Activated CD8-positive, alpha-beta memory T cell treated with anti-CD3 and anti-CD28 coated beads, Interleukin-2, amount 50 U/mL, for 4 hours (primary cell): ENCODE data around the gene FCER2.

ENCODE experiments used
- DNase-seq: peaks from one replicate; pipeline ENCODE4 v3.0.0-alpha.2; 2020

FCER2 gene

DNA sequence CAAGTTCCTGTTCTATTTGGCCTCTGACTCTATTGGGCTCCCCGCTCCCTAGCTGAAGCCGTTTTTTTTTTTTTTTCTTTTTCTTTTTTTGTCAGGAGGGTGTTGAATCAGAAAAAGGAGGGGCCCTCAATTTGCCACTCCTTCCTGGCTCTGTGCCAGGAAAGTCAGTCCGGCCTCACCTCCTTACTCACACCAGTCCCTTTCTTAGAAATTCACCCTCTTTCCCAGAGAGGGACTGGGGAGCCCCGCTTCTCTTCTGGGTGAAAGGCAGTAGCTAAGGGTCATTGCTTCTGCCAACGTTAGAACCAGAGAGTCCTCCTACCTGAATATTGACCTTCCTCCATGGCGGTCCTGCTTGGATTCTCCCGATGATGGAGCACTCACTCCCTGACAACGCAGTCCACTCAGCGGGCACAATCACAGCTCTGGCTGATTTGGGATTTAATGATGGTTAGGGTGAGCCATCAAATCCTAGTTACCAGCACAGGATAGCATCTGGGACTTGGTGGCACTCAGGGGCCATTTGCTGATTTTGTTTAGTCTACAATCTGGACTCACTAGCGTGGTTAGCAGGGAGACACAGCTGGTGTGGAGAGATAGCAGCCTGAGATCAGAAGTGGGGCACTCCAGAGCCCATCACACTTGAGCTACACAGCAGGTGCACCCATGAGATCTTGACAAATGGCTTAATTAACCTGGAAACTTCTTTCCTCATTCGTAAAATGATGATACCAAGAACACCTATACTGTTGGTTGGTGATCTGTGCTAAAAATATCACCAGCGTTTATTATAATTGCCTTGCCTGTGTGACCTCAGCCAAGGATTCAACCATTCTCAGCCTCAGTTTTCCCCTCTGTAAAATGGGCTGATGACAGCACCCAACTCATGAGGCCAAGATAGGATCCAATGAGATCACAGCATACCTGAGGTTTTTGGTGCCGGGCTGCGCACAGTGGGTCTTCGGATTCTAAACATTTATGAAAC is 2.2 kb downstream of the FCER2 start:
- no peak for DNase-seq

GRCh38 chr19:7699003-7699402 is 2.9 kb downstream of the FCER2 start:
- DNase-seq: no peak

- no peak for DNase-seq
These were observed 3.3 kb downstream of the FCER2 start for GRCh38 chr19:7698583-7698982.

GRCh38 chr19:7697721-7698287 is 4.1 kb downstream of the FCER2 start:
- no peak for DNase-seq

GRCh38 chr19:7694499-7694898 is 7.4 kb downstream of the FCER2 start:
- DNase-seq: no peak

- DNase-seq: no peak
These were observed 9.4 kb downstream of the FCER2 start for GRCh38 chr19:7692417-7693088.

DNA sequence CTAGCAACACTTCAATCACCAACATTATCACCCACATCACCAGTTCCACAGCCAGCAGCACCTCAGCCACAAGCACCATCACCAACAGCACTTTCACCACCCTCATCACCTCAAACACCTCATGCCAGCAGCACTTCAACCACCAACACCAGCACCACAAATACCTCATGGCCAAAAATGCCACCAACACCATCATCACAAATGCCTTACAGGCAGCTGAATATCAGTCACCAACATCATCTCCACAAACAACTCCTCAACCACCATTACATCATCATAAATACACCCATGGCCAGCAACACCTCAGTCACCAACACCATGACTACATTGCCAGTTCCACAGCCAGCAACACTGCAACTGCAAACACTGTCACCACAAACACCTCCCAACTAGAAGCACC is 10.4 kb downstream of the FCER2 start:
- DNase-seq: no peak

DNA sequence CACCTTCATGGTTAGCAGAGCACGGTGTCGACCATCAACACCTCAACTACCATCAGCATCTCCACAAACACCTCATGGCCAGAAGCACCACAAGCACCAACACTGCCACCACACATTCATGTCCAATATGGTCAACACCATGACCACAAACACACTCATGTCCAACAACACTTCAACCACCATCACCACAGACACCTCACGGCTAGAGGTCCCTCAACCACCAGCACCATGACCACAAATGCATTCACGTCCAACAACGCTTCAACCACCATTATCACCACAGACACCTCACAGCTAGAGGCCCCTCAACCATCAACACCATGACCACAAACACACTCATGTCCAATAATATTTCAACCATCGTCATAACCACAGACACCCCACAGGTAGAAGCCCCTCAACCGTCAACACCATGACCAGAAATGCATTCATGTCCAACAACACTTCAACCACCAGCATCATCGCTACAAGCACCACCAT is 11.1 kb downstream of the FCER2 start:
- no peak for DNase-seq

GRCh38 chr19:7689165-7689564 is 12.8 kb downstream of the FCER2 start:
- DNase-seq: no peak

DNA sequence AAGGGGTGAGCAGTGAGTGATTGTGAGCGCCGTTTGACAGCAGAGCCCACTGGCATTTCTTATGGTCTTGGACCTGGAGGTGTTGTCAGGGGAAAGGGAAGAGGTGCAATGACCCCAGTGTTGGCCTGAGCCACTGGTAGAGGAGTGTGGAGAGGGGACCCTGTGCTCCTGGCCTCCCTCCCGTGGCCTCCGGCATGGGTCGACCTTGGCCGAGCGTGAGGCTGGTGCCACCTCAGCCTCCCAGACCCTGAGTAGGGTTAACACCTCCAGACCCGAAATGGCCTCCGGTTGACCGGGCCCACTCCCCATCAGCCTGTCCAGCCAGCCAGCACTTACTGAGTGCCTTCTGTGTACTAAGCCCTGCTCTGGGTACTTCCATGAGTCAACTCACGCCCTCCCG is 14.8 kb downstream of the FCER2 start:
- no peak for DNase-seq

DNA sequence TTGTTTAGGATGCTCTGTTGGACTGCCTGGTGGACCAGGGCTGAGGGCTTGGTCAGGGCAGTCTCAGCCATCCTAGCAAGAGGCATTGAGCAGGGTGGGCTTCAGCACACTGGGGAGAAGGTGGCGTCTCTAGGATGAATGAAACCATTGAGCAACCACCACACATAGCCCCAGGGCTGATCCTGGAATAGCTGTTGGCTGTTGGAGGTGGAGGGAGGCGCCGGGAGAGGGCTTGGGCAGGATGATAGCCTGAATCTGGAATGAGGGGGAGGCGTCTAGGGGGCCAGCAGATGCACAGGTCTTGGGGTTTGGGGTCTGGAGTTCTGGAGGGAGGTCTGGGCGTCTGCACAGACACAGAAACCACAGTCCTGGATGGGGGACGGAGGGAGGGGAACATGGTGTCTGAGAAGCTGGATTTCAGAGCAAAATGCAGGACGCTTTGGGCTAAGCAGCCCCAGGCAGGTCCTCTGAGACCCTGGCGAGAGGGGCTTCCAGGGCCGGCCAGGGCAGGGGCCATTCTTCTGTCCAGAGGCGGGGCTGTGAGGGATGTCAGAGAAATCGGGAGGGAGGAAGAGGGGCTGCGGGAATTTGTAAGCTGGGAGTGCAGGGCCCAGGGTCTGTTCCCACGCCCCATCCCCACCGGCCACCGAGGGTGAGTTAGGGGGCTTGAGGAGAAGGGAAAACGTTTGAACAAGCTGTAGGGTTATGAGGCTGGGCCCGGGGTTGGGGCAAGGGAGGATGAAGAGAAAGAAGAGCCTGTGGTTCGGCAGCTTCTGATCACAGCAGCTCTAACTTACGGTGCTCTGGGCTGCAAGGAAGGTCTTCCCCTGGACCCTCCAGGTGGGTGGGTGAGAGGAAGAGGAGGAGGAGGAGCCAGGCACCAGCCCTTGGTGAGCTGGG is 16.1 kb downstream of the FCER2 start:
- no peak for DNase-seq

- DNase-seq: no peak
These were observed 19.6 kb downstream of the FCER2 start for GRCh38 chr19:7682175-7682855.

DNA sequence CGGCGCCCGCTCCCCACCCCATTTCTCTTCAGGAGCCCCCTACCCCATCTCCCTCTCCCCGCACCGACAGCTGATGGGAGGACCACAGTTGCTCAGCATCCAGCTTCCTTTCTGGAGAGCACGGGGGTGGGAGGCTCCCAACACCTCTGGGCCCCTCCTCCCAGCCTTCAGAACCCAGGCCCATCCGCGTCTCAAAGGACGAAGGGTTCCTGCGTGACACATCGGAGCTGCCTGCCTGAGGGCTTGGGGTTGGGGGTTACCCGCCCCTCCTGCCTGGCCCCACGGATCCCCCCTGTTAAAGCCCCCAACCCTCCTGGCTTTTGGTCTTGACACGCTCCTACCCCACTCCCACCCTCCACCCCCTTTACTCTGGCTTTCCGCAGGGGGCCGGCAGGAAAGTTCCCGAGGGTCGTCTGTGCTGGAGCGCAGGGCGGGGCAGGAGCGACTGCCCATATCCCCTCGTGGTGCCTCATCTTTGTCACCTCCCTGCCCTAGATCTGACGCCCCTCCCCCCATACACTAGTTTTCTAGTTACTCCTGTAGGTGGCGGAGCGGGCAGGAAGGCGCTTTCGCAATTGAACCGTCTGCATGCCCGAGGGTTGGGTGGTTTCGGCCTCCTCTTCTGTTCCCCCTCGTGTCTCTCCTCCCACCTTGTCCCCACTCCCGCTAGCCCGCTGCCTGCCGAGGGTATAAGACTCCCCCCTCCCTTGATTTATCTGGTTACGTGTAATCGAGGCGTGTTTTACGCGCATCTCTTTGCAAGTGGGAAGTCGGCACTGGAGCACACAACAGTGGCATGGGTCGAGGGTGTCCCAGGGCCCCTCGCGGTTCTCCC is 20.4 kb downstream of the FCER2 start:
- DNase-seq: peak; percentile 79

DNA sequence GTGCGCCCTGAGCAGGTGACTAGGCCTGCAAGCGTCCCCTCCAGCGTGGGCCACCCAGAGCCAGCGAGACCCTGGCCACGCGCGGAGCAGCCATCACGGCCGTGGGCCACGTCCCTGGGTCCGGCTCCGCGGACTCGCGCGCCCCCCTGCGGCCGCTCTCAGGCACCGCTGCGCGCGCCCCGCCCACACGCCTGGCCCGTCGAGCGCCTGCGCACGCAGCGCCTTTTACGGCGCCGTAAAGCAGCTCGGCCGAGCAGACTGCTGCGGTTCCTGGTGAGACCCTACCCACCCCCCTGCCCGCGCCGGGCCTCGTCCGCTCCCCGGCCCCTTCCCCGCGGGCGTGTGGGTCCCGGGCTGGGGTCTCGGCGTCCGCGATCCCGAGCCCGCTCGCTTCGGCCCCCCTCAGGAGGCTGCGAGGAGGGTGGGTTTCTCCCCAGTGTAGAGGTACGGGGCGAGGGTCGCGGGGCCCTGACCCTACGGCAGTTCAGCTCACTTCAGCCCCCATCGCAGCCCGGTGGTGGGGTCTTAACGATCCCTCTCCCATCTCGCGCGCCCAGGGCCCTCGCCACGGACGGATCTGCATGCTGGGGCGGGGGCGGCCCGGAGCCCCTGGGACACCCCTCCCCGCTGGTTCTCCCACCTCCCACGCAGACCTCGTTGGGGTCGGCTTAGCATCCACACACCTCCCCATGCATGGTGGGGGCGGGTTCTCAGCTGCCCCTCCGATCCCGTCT is 21.2 kb downstream of the FCER2 start, which contains the start of gene TRAPPC5:
TSS of gene TRAPPC5 (plus strand) at position 228 of the 734 bp plus-strand sequence. CDS start 1,421 bp downstream, outside the sequence.
- DNase-seq: peak; percentile 89

GRCh38 chr19:7679771-7680605 is 21.9 kb downstream of the FCER2 start:
- no peak for DNase-seq

GRCh38 chr19:7678971-7679751 is 22.8 kb downstream of the FCER2 start:
- DNase-seq: peak; percentile 65

DNA sequence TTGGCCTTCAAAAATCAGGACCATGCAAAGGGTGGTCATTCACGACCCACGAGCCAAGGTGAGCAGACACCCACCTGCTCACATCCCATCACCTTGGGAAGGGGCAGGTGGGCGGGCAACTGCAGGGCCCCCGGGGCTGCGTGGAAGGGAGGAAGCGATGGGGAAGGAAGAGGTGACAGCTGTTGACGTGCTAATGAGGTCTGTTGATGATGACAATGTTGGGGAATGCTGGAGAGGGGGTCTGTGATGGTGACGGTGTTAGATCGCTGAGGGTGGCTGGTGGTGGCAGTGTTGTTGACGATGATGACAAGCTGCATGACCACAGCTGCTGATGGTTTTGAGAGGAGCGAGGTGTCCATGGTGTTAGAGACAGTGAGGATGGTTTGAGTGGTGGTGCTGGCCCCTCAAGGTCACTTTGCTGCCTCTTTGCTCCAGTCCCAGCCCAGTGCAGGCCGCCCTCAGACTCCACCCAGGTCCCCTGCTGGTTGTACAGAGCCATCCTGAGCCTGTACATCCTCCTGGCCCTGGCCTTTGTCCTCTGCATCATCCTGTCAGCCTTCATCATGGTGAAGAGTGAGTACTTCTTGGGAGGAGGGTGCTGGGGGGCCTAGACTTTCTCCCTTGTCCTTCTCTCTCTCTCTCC is 24.1 kb downstream of the FCER2 start:
- DNase-seq: no peak

GRCh38 chr19:7676854-7677253 is 25.1 kb downstream of the FCER2 start, which contains the start of gene MCEMP1:
Gene MCEMP1, plus strand, starts transcription at chr19:7677090. Its CDS starts 31 bp downstream, at chr19:7677121.
- DNase-seq: no peak
